Activated T-cell treated with anti-CD3 and anti-CD28 coated beads for 1 hour (primary cell): Measurements from ENCODE around the gene PPP2R2C.

Source experiments
- DNase-seq: peaks from one replicate; pipeline ENCODE4 v3.0.0-alpha.2; 2020; ENCODE audit warnings: low read depth

PPP2R2C gene

DNA sequence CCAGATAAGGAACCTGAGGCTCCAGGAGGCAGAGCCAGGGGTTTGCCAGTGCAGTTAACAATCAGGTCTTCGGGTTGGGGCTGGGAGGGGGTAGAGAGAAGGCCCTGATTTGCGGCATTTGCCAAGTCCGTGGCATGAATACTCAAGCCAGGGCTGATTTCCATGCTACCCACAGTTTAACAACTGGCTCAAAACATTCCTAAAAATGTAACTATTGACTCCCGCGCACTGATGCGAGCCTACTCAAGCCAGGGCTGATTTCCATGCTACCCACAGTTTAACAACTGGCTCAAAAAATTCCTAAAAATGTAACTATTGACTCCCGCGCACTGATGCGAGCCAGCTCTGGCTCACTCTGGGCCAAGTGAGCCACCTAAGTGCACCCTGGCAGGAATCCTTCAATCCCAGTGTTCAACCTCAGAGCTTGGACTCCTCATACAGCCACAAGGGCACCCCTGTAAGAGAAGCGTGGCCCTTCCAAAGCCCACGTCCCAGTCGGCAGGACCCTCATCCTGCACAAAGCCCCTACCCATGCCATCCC, 75.6 kb downstream of the PPP2R2C start:
- no peak for DNase-seq

DNA sequence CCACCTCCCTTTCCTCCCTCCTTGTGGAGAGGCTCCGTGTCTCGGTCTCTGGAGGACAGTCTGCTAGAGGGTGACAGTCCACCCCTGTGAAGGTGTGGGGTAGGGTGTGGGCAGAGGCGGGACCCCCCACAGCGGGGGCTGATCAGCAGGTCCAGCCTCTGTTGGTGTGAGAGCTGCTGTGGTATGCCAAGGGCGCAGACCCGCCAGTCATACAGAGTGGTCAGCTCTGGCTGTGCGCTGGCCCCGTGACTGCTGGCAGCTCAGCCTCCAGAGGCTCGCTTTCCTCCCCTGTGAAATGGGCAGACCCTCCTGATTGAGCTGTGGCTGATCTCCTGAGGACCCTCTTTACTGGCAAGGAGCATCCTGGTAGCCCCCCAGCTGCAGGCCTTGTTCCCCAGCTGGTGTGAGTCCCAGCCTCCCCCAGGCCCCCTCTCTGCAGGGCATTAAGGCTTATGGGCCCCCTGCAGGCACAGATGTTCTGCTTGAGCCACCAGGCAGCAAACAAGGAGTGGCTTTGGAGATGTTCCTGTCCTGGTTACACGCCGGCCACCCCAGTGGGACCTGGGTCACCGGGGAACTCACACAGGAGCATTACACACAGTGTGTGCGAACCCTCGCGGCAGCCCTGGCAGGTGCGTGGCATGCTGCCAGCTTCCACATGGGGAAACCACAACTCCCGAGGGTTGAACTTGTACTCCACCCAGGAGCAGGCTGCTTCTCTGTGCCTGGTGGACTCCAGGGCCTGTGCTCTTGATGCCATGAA, 76.8 kb downstream of the PPP2R2C start:
- no peak for DNase-seq

DNA sequence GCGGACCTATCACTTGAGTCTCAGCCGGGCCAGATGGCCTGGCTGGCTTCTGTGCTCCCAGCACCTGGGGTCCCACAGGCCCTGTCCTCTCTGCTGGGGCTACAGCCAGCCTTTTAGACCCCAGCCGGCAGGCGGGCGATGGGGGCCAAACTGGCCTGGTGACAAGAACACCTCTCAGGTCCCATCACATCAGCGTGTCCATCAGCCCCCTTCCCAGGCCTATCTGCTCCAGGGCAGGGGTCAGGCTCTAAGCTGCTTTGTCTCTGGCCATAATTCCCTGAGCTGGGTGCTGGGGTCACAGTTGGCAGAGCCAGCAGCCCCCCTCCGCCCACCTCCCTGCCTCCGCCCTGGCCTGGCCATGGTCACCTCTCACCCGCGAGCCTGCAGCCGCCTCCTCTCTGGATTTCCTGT, 77.7 kb downstream of the PPP2R2C start:
- DNase-seq: no peak

DNA sequence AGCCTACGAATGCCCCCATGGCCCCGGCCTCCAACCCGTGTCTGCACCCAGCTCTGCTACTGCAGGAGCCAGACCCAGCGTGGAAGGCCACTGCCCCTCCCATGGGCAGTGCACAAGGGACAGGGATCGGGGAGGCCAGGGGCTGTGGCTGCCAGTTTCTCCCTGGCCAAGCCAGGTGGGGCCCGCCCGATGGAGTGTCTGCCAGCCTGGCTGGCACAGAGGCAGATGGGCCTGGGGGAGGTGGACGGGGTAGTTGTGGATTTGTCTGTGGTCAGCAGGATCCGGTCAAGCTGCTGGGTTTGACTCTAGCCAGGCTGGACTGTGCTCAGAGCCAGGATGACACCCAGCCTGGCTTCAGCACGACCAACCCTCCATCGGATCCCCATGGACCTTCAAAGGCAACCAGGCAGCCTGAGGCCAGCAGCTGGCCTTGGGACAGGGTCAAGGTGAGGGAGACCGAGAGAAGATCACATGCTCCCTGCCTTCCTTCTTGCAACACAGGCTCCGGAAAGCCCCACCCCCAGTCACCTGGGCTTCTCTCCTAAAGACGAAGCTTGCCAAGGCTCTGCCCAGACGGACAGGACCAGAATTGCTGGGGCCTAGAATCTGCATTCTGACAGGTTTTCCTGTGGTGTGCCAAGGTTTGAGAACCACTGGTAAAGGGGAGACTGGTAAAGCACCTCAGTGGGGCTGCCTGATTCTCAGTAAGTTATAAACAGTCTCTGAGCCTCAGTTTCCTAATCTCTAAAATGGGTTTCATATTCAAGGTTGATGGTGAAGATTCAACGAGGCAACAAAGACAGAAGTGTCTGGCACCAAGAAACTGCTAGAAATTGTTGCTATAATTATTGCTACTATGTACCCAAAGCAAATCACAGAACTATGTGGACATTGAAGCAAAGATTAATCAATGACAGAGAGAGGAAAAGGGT, 78.6 kb downstream of the PPP2R2C start:
- no peak for DNase-seq

DNA sequence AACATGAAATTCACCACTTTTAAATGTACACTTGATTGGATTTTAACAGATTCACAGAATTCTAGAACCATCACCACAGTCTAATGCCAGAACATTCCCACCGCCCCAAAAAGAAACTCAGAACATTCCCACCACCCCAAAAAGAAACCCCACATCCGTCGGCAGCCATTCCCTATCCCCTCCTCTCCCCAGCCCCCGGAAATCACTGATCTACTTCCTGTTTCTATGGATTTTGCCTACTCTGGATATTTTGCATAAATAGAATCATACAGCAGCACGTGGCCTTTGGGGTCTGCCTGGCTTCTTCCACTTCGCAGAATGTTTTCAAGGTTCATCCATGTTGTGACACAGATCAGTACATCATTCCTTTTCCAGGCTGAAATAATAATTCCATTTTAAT, 79.3 kb downstream of the PPP2R2C start:
- no peak for DNase-seq

DNA sequence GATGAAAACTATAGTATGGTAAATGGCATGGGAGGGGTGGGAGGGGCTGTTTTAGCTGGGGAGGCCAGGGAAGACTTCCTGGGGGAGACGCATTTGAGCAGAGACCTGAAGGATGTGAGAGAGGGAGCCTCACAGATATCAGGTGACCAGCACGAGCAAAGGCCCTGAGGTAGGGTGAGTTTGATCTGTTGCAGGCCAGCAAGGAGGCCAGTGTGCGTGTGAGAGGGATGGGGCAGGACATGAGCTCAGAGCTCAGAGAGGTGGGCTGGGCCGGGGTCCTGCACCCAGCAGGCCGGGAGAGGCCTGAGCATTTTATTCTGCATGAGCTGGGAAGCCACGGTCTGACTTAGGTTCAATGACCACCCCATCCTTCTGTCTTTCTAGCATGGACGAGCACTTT, 80.0 kb downstream of the PPP2R2C start:
- no peak for DNase-seq

DNA sequence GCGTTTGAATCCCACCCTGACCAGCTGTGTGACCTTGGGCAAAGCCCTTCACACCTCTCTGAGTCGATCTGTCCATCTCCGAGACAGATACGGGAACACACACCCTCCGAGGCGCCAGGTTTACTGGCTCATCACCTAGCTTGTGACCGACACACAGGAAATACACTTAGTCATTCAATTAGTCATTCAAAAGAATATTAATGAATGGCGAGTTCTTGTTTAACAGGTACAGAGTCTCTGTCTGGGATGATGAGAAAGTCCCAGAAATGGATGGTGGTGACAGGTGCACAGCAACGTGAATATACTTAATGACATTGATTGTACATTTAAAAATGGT, 80.6 kb downstream of the PPP2R2C start:
- DNase-seq: no peak

DNA sequence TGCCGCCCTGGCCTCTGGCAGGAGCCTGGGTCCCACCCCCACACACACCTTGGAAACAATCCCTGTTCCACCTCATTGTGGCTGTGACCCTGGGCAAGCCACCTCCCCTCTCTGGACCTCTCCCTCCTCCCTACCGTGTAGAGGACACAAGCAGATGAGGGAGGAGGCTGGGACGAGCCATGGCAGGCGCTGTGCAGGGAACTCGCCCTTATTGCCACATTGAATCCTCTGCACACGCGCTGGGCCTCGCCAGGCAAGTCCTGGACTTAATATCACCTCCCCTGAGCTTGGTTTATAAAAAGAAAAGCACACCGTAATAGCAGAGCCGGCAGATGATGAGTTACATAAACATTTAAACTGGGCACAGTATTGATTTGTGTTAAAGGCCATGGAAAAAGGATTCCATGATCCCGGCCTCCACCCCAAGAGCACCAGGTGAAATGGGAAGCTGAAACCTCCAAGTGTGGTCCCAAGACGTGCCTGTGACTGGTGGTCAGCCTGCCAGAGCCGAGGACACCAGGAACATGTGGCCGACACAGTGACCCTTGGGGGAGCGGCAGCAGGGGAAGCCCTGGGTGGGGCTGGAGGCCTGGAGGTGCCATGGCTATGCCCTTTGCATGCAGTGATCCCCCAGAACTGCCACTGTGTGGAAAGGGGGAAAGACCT, 81.1 kb downstream of the PPP2R2C start:
- DNase-seq: no peak

DNA sequence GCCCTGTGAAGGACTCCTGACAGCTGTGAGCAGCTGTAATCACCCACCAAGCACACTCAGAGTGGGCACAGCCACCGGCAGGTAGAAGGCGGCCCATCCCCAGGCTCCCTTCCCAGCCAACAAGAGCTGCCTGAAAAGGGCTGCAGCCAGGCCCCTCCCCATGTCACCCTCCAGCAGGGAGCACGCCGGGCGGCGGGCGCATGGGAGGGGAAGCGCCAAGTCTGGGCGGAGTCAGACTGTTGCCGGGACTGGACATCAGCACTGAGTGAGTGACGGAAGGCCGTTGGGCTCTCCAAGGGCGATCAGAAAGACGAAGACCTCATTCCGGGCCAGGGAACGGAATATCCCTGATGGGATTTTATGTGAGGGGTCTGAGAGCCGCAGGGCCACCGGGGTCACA, 82.1 kb downstream of the PPP2R2C start:
- no peak for DNase-seq

DNA sequence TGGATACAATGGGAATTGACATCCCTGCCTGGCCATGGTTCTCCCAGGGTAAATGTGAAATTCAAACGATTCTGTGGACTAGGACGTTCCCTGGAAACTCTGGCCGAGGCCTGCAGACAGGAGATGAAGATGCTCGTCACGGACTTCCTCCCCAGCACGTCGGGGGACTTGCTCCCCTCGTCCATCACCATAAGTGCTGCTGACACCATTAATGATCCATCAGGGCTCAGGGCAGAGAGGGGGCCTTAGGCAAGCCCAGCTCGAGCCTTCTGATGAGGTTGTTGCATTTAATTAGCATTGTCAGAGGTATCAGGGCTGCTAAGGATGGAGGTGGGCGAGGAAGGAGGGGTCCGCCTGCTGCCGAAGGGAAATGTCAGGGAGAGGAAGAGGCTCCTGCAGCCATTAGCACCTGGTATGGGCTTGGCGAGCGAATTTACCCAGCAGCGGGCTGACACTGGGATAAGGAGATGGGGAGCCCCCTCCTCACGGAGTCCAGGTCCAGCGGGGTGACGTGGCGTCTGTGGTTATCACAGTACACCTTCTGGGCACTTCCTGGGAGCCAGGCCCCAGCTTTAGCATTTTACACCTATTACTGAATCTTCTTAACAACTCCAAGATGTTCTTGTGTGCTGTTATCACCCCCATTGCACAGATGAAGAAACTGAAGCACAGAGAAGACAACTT, 83.1 kb downstream of the PPP2R2C start:
- no peak for DNase-seq

DNA sequence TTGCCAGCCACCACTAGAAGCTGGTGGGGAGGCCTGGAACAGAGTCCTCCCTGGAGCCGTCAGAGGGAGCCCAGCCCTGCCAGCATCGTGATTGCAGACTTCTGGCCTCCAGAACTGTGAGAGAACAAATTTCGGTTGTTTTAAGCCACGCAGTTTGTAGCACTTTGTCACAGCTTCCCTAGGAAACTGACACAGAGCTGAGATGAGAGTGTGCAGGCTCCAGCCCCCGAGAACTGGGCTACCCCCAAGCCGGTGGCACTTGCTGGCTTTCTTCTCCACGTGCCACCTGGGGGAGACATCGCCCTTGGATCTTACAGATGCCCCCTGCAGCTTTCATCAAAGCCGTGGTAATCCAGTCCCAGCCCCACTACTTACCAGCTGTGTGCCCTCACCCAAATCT, 83.7 kb downstream of the PPP2R2C start:
- no peak for DNase-seq

DNA sequence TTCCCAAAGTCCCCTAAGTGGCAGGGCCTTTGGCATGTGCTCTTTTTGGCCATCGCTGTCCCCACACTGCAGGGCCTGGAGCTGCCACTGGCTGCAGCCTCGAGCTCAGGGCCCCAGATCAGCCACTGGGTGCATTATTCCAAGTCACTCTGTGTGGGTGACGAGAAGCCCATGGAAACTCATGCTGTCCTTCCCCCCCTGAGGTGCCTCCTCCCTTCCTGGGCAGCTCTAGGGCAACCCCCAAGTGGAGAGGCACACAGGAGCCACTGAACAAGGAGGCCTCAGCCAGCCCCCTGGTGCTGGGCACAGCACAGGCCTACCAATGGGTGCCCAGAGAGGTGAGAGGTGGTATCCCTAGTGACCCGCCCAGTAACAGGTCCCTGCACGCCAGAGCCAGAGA, 84.5 kb downstream of the PPP2R2C start:
- DNase-seq: no peak

DNA sequence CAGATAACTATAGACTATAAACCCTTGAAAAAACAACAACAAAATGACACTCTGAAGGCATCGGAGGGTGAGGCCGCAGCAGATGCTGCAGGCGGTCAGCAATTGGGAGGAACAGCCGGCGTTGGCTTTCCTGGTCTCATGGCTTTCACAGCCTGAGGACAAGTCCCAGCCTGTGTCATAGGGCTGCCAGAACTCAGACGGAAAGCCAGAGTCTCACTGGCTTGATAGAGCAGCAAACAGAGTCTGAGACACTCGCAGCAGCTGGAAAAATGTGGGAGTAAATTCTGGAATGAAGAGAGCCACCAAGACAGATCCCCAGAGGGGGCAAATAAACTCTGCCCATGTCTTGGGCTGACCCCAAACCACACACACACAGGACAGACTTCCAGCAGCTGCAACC, 86.3 kb downstream of the PPP2R2C start:
- DNase-seq: no peak

DNA sequence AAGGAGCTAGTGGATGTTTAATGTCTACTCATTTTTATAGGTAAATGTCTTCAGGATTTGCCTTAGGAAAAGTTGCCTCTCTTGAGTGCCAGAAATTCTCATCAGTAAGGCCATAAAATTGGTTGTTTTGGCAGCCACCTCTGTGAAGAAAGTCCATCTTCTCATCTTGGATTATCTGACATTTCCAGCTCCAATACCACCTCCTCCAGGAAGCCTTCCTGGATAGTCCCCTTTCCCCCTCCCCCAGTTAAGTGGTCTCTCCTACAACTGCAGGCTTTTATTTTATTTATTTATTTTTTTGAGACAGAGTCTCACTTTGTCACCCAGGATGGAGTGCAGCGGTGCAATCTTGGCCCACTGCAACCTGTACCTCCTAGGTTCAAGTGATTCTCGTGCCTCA, 87.1 kb downstream of the PPP2R2C start:
- no peak for DNase-seq

DNA sequence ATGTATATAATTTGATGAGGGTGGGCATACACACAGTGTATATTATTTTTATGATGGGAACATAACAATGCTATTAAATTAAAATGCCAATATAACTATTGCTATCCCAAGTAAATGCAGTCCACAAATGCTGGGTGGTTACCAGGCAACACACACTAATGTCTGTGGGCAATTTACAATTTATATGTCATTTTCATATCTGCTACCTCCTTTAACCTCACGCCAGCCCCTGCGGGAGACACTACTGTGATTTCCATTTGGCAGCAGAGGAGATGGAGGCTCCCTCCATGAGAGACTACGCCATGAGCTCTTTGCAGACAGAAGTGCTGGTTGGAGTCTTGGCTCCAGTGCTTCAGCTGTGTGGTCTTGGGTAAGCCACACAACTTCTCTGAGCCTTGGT, 87.9 kb downstream of the PPP2R2C start:
- DNase-seq: no peak

DNA sequence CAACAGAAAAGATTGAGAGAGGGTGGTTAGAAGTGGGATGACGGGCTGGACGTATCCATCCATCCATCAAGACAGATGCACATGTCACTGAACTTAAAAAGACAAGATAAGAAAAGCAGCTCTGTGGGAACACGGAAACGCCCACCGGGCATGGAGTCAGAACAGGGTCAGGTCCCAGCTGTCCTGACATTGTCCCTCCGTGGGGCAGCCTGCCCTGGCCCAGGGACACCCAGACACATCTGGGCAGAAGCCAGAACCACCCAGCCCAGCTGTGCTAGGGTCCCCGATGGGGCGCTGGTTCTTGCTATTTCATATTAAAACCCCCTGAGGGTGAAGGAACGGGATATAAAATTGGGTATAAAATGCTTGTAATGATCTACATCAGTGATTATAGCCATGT, 88.5 kb downstream of the PPP2R2C start:
- no peak for DNase-seq

DNA sequence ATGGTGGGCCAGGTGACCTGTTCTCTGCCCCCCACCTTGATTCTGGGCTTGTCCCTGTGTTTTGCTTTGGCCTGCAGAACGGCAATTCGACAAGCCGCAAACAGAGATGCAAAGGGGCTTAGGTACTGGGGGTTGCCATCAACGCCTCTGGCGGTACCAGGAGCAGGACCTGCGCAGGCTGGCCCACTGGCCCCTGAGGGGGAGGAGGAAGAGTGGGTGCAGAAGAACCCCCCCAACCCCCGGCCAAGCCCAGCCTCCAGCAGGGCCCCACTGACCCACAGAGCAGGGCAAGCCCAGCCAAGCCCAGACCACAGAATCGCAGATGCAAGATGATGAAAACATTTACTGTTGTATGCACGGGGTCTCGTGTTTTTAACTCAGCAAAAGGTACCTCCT, 89.4 kb downstream of the PPP2R2C start:
- no peak for DNase-seq

DNA sequence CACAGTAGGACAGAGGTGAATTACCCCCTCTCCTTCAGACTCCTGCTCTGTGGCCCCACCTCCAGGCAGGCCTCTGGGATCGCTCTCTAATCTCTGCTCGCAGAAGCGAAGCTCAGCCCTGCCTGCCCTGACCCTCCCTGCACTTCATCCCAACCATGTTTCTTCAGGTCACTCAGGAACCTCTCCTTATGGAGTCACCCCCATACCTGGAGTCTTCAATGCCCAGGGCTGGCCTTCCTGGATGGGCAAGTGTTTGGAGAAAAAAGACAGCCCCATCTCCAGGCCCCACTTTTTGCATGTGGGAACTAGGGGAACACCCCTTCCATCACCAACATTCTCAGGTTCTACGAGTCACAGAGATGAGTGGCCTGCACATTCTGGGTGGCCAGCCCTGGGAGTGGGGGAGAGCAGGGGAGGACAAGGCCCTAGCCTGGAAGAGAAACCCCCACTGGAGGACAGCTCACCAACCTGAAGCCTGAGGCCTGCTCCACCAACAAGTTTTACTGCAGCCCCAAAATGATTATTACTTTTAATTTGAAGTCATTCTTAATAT, 90.8 kb downstream of the PPP2R2C start:
- DNase-seq: no peak

DNA sequence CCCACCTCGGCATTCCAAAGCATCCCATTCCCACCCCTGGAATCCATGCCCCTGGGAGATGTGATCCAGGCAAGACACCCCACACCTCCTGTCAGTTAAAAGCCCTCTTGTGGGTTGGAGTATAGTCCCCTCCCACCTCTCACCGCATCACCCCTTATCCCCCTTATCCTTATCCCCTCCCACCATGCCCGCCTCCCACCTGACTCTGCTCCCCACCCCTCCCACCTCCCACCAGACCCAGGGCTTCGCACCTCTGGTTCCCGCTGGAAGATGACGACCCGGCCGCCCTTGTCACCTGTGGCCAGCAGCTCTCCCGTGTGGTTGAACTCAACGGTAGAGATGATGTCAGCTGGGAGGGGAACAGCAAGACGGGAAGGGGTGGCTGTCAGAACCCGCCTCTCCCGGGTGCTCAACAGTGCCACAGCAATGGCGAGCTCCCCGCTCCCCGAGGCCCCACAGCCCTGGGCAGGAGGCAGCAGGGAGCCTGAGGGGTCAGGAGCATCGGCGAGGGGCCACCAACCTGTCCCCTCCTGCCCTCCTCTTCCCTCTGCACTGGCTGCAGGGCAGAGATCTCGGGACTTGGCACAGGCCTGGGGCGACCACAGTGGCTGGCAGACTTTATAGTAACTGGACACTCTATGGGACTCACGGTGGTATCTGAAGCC, 91.5 kb downstream of the PPP2R2C start:
- DNase-seq: no peak

DNA sequence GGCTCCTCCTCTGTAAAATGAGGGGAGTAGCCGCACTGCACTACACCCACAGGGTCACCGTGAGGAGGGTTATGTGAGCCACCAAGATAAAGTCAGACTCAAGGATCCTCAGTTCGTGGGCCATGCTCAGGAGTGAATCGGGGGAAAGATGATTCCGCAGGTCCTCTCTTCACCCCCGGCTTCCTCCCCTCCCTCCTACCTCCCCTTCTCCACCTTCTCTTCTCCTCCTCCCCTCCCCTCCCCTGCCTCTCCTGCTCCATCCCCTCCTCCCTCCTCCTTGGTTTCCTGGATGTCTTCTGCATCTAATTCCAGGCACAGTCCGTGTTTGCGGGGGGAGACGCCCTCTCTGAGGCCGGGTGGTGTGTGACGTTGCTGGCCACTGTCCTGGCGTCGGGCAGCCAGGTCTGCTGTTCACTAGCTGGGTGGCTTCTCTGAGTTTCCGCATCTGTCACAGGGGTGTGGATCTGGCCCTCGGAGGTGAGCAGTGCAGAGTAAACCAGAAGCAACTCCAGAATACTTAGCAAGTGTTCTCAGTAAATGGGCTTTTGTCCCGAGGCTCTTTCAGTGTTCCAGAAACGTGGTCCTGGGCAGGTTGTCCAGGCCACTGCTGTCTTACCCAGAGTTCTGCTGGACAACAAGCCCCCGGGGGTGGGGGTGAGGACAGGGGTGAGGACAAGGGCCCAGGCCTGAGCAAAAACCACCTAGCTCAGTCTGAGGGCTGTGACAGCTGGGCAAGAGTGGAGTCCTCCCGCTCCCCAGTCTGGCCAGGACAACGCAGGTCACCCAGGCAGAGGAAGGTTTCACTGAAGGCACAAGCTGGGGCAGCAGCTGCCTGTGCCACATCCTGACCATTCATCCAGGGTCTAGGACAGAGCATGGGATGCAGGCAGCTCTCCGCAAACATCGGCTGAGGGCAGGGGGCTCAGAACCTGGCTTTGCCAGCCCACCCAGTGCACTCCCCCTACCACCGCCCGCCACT, 92.4 kb downstream of the PPP2R2C start:
- no peak for DNase-seq
